Measurements from ENCODE around the gene CENPS. TPM values are rescaled to one million over a fixed set of nuclear protein-coding genes. Genes with fewer than 3 reads are reported as not detected.

Gene CENPS
- total RNA-seq, 1 donor from 2014 or later, result 4.2 TPM

Other genes with a start within 250 kb of the CENPS start
- 74.6 TPM for gene KIF1B, start 219.9 kb upstream of the CENPS start, total RNA-seq
- gene PGD, start 31.4 kb upstream of the CENPS start, total RNA-seq, result 59.5 TPM
- gene CORT, start 19.6 kb downstream of the CENPS start, total RNA-seq, result 0.49 TPM
- 20.6 TPM for gene DFFA, start 42.1 kb downstream of the CENPS start, total RNA-seq
- 9.6 TPM for gene PEX14, start 44.5 kb downstream of the CENPS start, total RNA-seq